B cell (primary cell): Measurements from ENCODE around the gene RNF34. TPM values are rescaled to one million over a fixed set of nuclear protein-coding genes. Genes with fewer than 3 reads are reported as not detected.
A peak's percentile ranks its signal among the peaks of the same experiment; 100 is the strongest.

Source experiments
- ATAC-seq: fragments of 200-7000 bp; cut with Tn5 transposase; one replicate; pipeline ENCODE4 v1.10.0; 2021; ENCODE audit warnings: low read depth, mild to moderate bottlenecking, moderate number of reproducible peaks, moderate library complexity
- CTCF ChIA-PET: fragments of 350-600 bp; sonication (Branson Sonifier 250); formaldehyde crosslinking; loops from one replicate; lab custom pipeline; 2021; ENCODE audit warnings: antibody characterized with exemption, inconsistent platforms; lab: Charles Lee
- POLR2A ChIA-PET: fragments of 350-600 bp; sonication (Branson Sonifier 250); formaldehyde crosslinking; loops from one replicate; lab custom pipeline; 2021; ENCODE audit warnings: antibody characterized with exemption; lab: Charles Lee
- DNase-seq: peaks from one replicate; pipeline ENCODE4 v3.0.0; 2013
- H2AFZ ChIP-seq: 2 replicates; pipeline ENCODE4 v1.6.1; 2012; ENCODE audit warnings: mild to moderate bottlenecking, low read depth, low read length; ENCODE audit not compliant: insufficient read depth, poor library complexity, severe bottlenecking
- H3K27ac ChIP-seq, 2 donors: 1 replicate in 1 of 2; 2 replicates in 1 of 2; pipeline ENCODE4 v1.5.1; 2012 to 2013; ENCODE audit warnings: low read length in 2 of 2, mild to moderate bottlenecking in 2 of 2, moderate library complexity in 1 of 2
- H3K27me3 ChIP-seq, 4 experiments: fragments of 200-600 bp in 1 of 4; sonication (generic) in 1 of 4; replicated peaks in 1 of 4; 1 replicate in 2 of 4; 2 replicates in 2 of 4; pipeline versions ENCODE4 v1.6.1 to v1.7.0; 2013 to 2016; ENCODE audit warnings: low read length in 3 of 4, mild to moderate bottlenecking in 2 of 4, mixed read lengths in 1 of 4, moderate library complexity in 1 of 4; ENCODE audit not compliant: insufficient read depth in 4 of 4, control insufficient read depth in 3 of 4; ENCODE audit errors: control extremely low read depth in 1 of 4
- H3K36me3 ChIP-seq, 2 experiments: replicated peaks in 1 of 2; 1 replicate in 1 of 2; 2 replicates in 1 of 2; pipeline versions ENCODE4 v1.6.1 to v1.7.1; 2013; ENCODE audit warnings: low read length in 1 of 2; ENCODE audit not compliant: insufficient read depth in 2 of 2, control insufficient read depth in 1 of 2; ENCODE audit errors: control extremely low read depth in 1 of 2, extremely low read depth in 1 of 2
- H3K4me1 ChIP-seq, 2 donors: fragments of 200-600 bp in 1 of 2; sonication (generic) in 1 of 2; 1 replicate in 1 of 2; 2 replicates in 1 of 2; pipeline versions ENCODE4 v1.5.1 to v1.6.1; 2013 to 2017; ENCODE audit warnings: low read length in 2 of 2; ENCODE audit not compliant: control insufficient read depth in 2 of 2, insufficient read depth in 2 of 2
- H3K4me2 ChIP-seq: replicated peaks from 2 replicates; pipeline ENCODE3; 2012; ENCODE audit warnings: mild to moderate bottlenecking, low read depth, low read length; ENCODE audit not compliant: poor library complexity, severe bottlenecking
- H3K4me3 ChIP-seq, 5 experiments: fragments of 200-600 bp in 1 of 5; sonication (generic) in 1 of 5; 1 replicate in 3 of 5; 2 replicates in 2 of 5; pipeline versions ENCODE4 v1.5.1 to v1.7.0; 2011 to 2016; ENCODE audit warnings: low read length in 4 of 5, mild to moderate bottlenecking in 4 of 5, low read depth in 2 of 5, control low read depth in 1 of 5, moderate library complexity in 1 of 5; ENCODE audit not compliant: insufficient read depth in 1 of 5; ENCODE audit errors: control extremely low read depth in 1 of 5, extremely low read depth in 1 of 5
- H3K79me2 ChIP-seq: fragments of 200-600 bp; sonication (generic); one replicate; pipeline ENCODE4 v1.6.0; 2016; ENCODE audit warnings: low read length; ENCODE audit not compliant: control insufficient read depth, insufficient read depth
- H3K9ac ChIP-seq: fragments of 200-600 bp; sonication (generic); 2 replicates; pipeline ENCODE4 v1.6.1; 2017; ENCODE audit warnings: mild to moderate bottlenecking, low read length, moderate library complexity
- H3K9me3 ChIP-seq, 3 donors: one replicate each; pipeline versions ENCODE4 v1.6.1 to v1.7.1; 2013; ENCODE audit warnings: low read length in 2 of 3; ENCODE audit not compliant: control insufficient read depth in 2 of 3, insufficient read depth in 1 of 3; ENCODE audit errors: control extremely low read depth in 1 of 3
- H4K20me1 ChIP-seq: 2 replicates; pipeline ENCODE4 v1.6.0; 2012; ENCODE audit warnings: mild to moderate bottlenecking, low read length; ENCODE audit not compliant: insufficient read depth, control insufficient read depth, poor library complexity, severe bottlenecking
- H3K27ac Mint-ChIP-seq: one replicate; pipeline ENCODE4 v1.8.0; 2021; ENCODE audit warnings: mixed read lengths
- H3K27me3 Mint-ChIP-seq: one replicate; pipeline ENCODE4 v1.8.0; 2021; ENCODE audit warnings: mixed read lengths
- H3K4me1 Mint-ChIP-seq: one replicate; pipeline ENCODE4 v1.8.0; 2021; ENCODE audit warnings: mixed read lengths
- H3K4me3 Mint-ChIP-seq: one replicate; pipeline ENCODE4 v1.8.0; 2021; ENCODE audit warnings: mixed read lengths
- H3K9me3 Mint-ChIP-seq: one replicate; pipeline ENCODE4 v1.8.0; 2022; ENCODE audit warnings: mixed read lengths; ENCODE audit not compliant: insufficient read depth
- CTCF ChIP-seq: fragments of 200-600 bp; IDR thresholded peaks from one replicate; pipeline ENCODE4 v1.8.0; 2022; ENCODE audit warnings: antibody characterized with exemption, mild to moderate bottlenecking
- EZH2 ChIP-seq: IDR thresholded peaks from 2 replicates; pipeline ENCODE4 v1.6.1; 2012; ENCODE audit warnings: borderline replicate concordance, low read depth, mild to moderate bottlenecking, moderate library complexity, low read length; ENCODE audit not compliant: insufficient read depth, poor library complexity, severe bottlenecking
- WGBS: methylation state at CpG from one replicate; pipeline ENCODE4 v1.1.5; 2013; ENCODE audit warnings: missing lambda C conversion rate; ENCODE audit not compliant: insufficient coverage; 5-methylcytosine and 5-hydroxymethylcytosine counted together
- intact Hi-C: fragments of 100-400 bp; cut with micrococcal nuclease; formaldehyde crosslinking; loops from one replicate; pipeline ENCODE4 v1.10.0; 2022
- polyA plus RNA-seq: library from polyadenylated mRNA; depleted of rRNA; stranded (reverse); fragments of >200 nt; gene quantifications from 2 replicates; pipeline ENCODE4 v1.2.3, GENCODE V29; 2012
- total RNA-seq, 2 donors: library from RNA; stranded (reverse); fragments of 120-200 nt in 1 of 2; gene quantifications; 1 replicate in 1 of 2; 2 replicates in 1 of 2; pipeline versions ENCODE4 v1.2.3 to v1.2.4, GENCODE V29; 2013 to 2022

The RNF34 gene
- total and polyA plus RNA-seq, 2 donors (not counting 1 experiment from before 2014, with no cell fraction given): 24.9 to 86.7 TPM

GRCh38 chr12:121466794-121467637 is 67.1 kb downstream of the RNF34 start:
- no peak for DNase-seq

More at GRCh38 chr12:121466794-121467637, 67.1 kb downstream of the RNF34 start:
- ChIA-PET POLR2A (interaction anchor here (1.4 kb wide), 1 partner anchor 160 kb away, joined by 4 read pairs; no protein-coding TSS in a partner anchor), CTCF (interaction anchor here (1.3 to 2.1 kb wide), 3 partner anchors 10 to 28 kb away, joined by 4 to 15 read pairs (median 7); no protein-coding TSS in a partner anchor)
- no peaks in the 10 kb centered on the region for H3K27me3 ChIP-seq
- H2AFZ ChIP-seq: peak overlapping the region; percentile 70
- no peaks in the 10 kb centered on the region for H3K9me3 ChIP-seq
- H3K27ac Mint-ChIP-seq: peak overlapping the region; percentile 46
- peak overlapping the region in 1 of 2 donors; percentile 62 for H3K27ac ChIP-seq
- H3K4me1 ChIP-seq: peaks cover 23 to 47% of the 10 kb centered on the region in 2 donors
- peaks cover 59% of the 10 kb centered on the region for H3K4me1 Mint-ChIP-seq
- no peaks in the 10 kb centered on the region for H3K9me3 Mint-ChIP-seq
- peak overlapping the region in 4 of 5 experiments; percentile 77 to 97 (median 80) for H3K4me3 ChIP-seq
- intact Hi-C loops: loop anchor here (1.0 to 5.0 kb wide), 8 partner anchors 42 to 612 kb away; partner anchors contain the start of genes CAMKK2, MLXIP, ORAI1 and RHOF
- under 1% methylated on average over 139 of the region's 139 CpGs for WGBS
- peak; percentile 85 for ATAC-seq
- peak overlapping the region; percentile 70 for H3K9ac ChIP-seq
- no peaks in the 10 kb centered on the region for H3K27me3 Mint-ChIP-seq
- H4K20me1 ChIP-seq: peaks cover 43% of the 10 kb centered on the region
- peaks cover 0 to 9% of the 10 kb centered on the region in 2 experiments for H3K36me3 ChIP-seq
- H3K79me2 ChIP-seq: peaks cover 34% of the 10 kb centered on the region
- TF ChIP-seq EZH2 (no peak), CTCF (no peak)
- H3K4me2 ChIP-seq: peak overlapping the region; percentile 92
- peak overlapping the region; percentile 49 for H3K4me3 Mint-ChIP-seq
